IMR-90 (cell line): Measurements from ENCODE around the gene TMEM184B.

ENCODE experiments used
- RAD21 ChIP-seq: IDR thresholded peaks from 2 replicates; pipeline ENCODE4 v1.6.1; 2012; ENCODE audit warnings: low read length, improper control_type of control experiment
- SMC3 ChIP-seq: fragments of 150-350 bp; IDR thresholded peaks from 2 replicates; pipeline ENCODE4 v1.6.1; 2016; ENCODE audit warnings: low read depth, mild to moderate bottlenecking, antibody characterized with exemption, low read length, moderate library complexity
- TF ChIP-seq, protein P1 (sequence below): fragments of 150-350 bp; IDR thresholded peaks from 2 replicates; pipeline ENCODE4 v1.6.1; 2017; ENCODE audit warnings: mild to moderate bottlenecking, antibody characterized with exemption, low read length, low read depth
- TF ChIP-seq, protein P2 (sequence below): conservative IDR thresholded peaks from 2 replicates; pipeline ENCODE4 v1.5.1; 2012; ENCODE audit warnings: mild to moderate bottlenecking, low read depth, low read length, improper control_type of control experiment

DNA sequence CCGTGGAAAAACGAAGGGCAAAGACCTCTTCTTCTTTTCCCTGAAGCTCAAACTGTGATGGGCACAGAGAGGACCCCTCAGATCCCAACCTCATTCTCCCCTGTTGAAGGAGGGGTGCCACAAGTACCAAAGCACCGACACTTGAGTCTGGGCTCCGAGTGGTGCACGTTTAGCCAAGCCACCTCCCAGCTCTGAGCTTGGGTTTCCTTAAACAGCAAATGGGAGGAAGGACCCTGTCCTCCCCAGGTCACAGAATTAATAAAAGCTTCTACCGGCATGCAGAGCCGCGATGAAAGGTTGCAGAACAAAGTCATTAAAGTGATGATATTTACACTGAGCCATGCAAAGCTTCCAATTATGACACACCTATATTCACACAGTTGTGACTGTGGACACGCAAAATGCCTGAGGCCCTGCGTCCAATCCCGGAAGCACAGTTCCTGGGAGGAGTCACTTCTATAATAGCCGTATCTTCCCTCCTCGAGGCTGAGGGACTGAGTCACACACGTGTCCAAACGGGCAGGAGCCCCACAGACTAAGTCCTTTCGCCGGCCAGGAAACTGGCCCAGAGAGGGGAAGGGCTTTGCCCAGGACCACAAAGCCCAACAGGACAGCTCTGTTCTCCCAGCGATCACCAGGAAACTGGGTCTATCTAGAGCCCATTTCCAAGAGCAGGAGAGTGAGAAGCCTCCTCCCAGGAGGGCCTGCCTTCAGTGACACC is 45.3 kb upstream of the TMEM184B start:
- TF ChIP-seq, protein P1, sequence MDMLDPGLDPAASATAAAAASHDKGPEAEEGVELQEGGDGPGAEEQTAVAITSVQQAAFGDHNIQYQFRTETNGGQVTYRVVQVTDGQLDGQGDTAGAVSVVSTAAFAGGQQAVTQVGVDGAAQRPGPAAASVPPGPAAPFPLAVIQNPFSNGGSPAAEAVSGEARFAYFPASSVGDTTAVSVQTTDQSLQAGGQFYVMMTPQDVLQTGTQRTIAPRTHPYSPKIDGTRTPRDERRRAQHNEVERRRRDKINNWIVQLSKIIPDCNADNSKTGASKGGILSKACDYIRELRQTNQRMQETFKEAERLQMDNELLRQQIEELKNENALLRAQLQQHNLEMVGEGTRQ = peak; percentile 73; the same call in 1 of the 2 replicates
- TF ChIP-seq, protein P2, sequence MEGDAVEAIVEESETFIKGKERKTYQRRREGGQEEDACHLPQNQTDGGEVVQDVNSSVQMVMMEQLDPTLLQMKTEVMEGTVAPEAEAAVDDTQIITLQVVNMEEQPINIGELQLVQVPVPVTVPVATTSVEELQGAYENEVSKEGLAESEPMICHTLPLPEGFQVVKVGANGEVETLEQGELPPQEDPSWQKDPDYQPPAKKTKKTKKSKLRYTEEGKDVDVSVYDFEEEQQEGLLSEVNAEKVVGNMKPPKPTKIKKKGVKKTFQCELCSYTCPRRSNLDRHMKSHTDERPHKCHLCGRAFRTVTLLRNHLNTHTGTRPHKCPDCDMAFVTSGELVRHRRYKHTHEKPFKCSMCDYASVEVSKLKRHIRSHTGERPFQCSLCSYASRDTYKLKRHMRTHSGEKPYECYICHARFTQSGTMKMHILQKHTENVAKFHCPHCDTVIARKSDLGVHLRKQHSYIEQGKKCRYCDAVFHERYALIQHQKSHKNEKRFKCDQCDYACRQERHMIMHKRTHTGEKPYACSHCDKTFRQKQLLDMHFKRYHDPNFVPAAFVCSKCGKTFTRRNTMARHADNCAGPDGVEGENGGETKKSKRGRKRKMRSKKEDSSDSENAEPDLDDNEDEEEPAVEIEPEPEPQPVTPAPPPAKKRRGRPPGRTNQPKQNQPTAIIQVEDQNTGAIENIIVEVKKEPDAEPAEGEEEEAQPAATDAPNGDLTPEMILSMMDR = no peak
- 0 out of 2 replicates have a peak, but pooled peaks have one; percentile 17 for TF ChIP-seq RAD21
- TF ChIP-seq SMC3 = no peak
